B cell (primary cell): ENCODE measurements around the gene USH1G. TPM values are rescaled to one million over a fixed set of nuclear protein-coding genes. Genes with fewer than 3 reads are reported as not detected.

ENCODE experiments used
- ATAC-seq: fragments of 200-7000 bp; cut with Tn5 transposase; one replicate; pipeline ENCODE4 v1.10.0; 2021; ENCODE audit warnings: low read depth, mild to moderate bottlenecking, moderate number of reproducible peaks, moderate library complexity
- CTCF ChIA-PET: fragments of 350-600 bp; sonication (Branson Sonifier 250); formaldehyde crosslinking; loops from one replicate; lab custom pipeline; 2021; ENCODE audit warnings: antibody characterized with exemption, inconsistent platforms; lab: Charles Lee
- POLR2A ChIA-PET: fragments of 350-600 bp; sonication (Branson Sonifier 250); formaldehyde crosslinking; loops from one replicate; lab custom pipeline; 2021; ENCODE audit warnings: antibody characterized with exemption; lab: Charles Lee
- DNase-seq: peaks from one replicate; pipeline ENCODE4 v3.0.0; 2013
- H2AFZ ChIP-seq: 2 replicates; pipeline ENCODE4 v1.6.1; 2012; ENCODE audit warnings: mild to moderate bottlenecking, low read depth, low read length; ENCODE audit not compliant: insufficient read depth, poor library complexity, severe bottlenecking
- H3K27ac ChIP-seq, 2 donors: 1 replicate in 1 of 2; 2 replicates in 1 of 2; pipeline ENCODE4 v1.5.1; 2012 to 2013; ENCODE audit warnings: low read length in 2 of 2, mild to moderate bottlenecking in 2 of 2, moderate library complexity in 1 of 2
- H3K27me3 ChIP-seq, 4 experiments: fragments of 200-600 bp in 1 of 4; sonication (generic) in 1 of 4; replicated peaks in 1 of 4; 1 replicate in 2 of 4; 2 replicates in 2 of 4; pipeline versions ENCODE4 v1.6.1 to v1.7.0; 2013 to 2016; ENCODE audit warnings: low read length in 3 of 4, mild to moderate bottlenecking in 2 of 4, mixed read lengths in 1 of 4, moderate library complexity in 1 of 4; ENCODE audit not compliant: insufficient read depth in 4 of 4, control insufficient read depth in 3 of 4; ENCODE audit errors: control extremely low read depth in 1 of 4
- H3K36me3 ChIP-seq, 2 experiments: replicated peaks in 1 of 2; 1 replicate in 1 of 2; 2 replicates in 1 of 2; pipeline versions ENCODE4 v1.6.1 to v1.7.1; 2013; ENCODE audit warnings: low read length in 1 of 2; ENCODE audit not compliant: insufficient read depth in 2 of 2, control insufficient read depth in 1 of 2; ENCODE audit errors: control extremely low read depth in 1 of 2, extremely low read depth in 1 of 2
- H3K4me1 ChIP-seq, 2 donors: fragments of 200-600 bp in 1 of 2; sonication (generic) in 1 of 2; 1 replicate in 1 of 2; 2 replicates in 1 of 2; pipeline versions ENCODE4 v1.5.1 to v1.6.1; 2013 to 2017; ENCODE audit warnings: low read length in 2 of 2; ENCODE audit not compliant: control insufficient read depth in 2 of 2, insufficient read depth in 2 of 2
- H3K4me2 ChIP-seq: replicated peaks from 2 replicates; pipeline ENCODE3; 2012; ENCODE audit warnings: mild to moderate bottlenecking, low read depth, low read length; ENCODE audit not compliant: poor library complexity, severe bottlenecking
- H3K4me3 ChIP-seq, 5 experiments: fragments of 200-600 bp in 1 of 5; sonication (generic) in 1 of 5; 1 replicate in 3 of 5; 2 replicates in 2 of 5; pipeline versions ENCODE4 v1.5.1 to v1.7.0; 2011 to 2016; ENCODE audit warnings: low read length in 4 of 5, mild to moderate bottlenecking in 4 of 5, low read depth in 2 of 5, control low read depth in 1 of 5, moderate library complexity in 1 of 5; ENCODE audit not compliant: insufficient read depth in 1 of 5; ENCODE audit errors: control extremely low read depth in 1 of 5, extremely low read depth in 1 of 5
- H3K79me2 ChIP-seq: fragments of 200-600 bp; sonication (generic); one replicate; pipeline ENCODE4 v1.6.0; 2016; ENCODE audit warnings: low read length; ENCODE audit not compliant: control insufficient read depth, insufficient read depth
- H3K9ac ChIP-seq: fragments of 200-600 bp; sonication (generic); 2 replicates; pipeline ENCODE4 v1.6.1; 2017; ENCODE audit warnings: mild to moderate bottlenecking, low read length, moderate library complexity
- H3K9me3 ChIP-seq, 3 donors: one replicate each; pipeline versions ENCODE4 v1.6.1 to v1.7.1; 2013; ENCODE audit warnings: low read length in 2 of 3; ENCODE audit not compliant: control insufficient read depth in 2 of 3, insufficient read depth in 1 of 3; ENCODE audit errors: control extremely low read depth in 1 of 3
- H4K20me1 ChIP-seq: 2 replicates; pipeline ENCODE4 v1.6.0; 2012; ENCODE audit warnings: mild to moderate bottlenecking, low read length; ENCODE audit not compliant: insufficient read depth, control insufficient read depth, poor library complexity, severe bottlenecking
- H3K27ac Mint-ChIP-seq: one replicate; pipeline ENCODE4 v1.8.0; 2021; ENCODE audit warnings: mixed read lengths
- H3K27me3 Mint-ChIP-seq: one replicate; pipeline ENCODE4 v1.8.0; 2021; ENCODE audit warnings: mixed read lengths
- H3K4me1 Mint-ChIP-seq: one replicate; pipeline ENCODE4 v1.8.0; 2021; ENCODE audit warnings: mixed read lengths
- H3K4me3 Mint-ChIP-seq: one replicate; pipeline ENCODE4 v1.8.0; 2021; ENCODE audit warnings: mixed read lengths
- H3K9me3 Mint-ChIP-seq: one replicate; pipeline ENCODE4 v1.8.0; 2022; ENCODE audit warnings: mixed read lengths; ENCODE audit not compliant: insufficient read depth
- EZH2 ChIP-seq: IDR thresholded peaks from 2 replicates; pipeline ENCODE4 v1.6.1; 2012; ENCODE audit warnings: borderline replicate concordance, low read depth, mild to moderate bottlenecking, moderate library complexity, low read length; ENCODE audit not compliant: insufficient read depth, poor library complexity, severe bottlenecking
- WGBS: methylation state at CpG from one replicate; pipeline ENCODE4 v1.1.5; 2013; ENCODE audit warnings: missing lambda C conversion rate; ENCODE audit not compliant: insufficient coverage; 5-methylcytosine and 5-hydroxymethylcytosine counted together
- intact Hi-C: fragments of 100-400 bp; cut with micrococcal nuclease; formaldehyde crosslinking; loops from one replicate; pipeline ENCODE4 v1.10.0; 2022
- polyA plus RNA-seq: library from polyadenylated mRNA; depleted of rRNA; stranded (reverse); fragments of >200 nt; gene quantifications from 2 replicates; pipeline ENCODE4 v1.2.3, GENCODE V29; 2012
- total RNA-seq, 2 donors: library from RNA; stranded (reverse); fragments of 120-200 nt in 1 of 2; gene quantifications; 1 replicate in 1 of 2; 2 replicates in 1 of 2; pipeline versions ENCODE4 v1.2.3 to v1.2.4, GENCODE V29; 2013 to 2022
- TF ChIP-seq, protein P1 (sequence below): fragments of 200-600 bp; IDR thresholded peaks from one replicate; pipeline ENCODE4 v1.8.0; 2022; ENCODE audit warnings: antibody characterized with exemption, mild to moderate bottlenecking

USH1G gene
- total and polyA plus RNA-seq, 2 donors (not counting 1 experiment from before 2014, with no cell fraction given) = not detected

GRCh38 chr17:74866198-74866835 is 56.7 kb downstream of the USH1G start:
- Histone ChIP-seq H3K9me3 (peaks cover 0 to 3% (median 0%) of the 10 kb centered on the region in 3 donors), H3K9ac (no peak overlapping the region), H3K4me2 (no peak overlapping the region), H3K36me3 (no peaks in the 10 kb centered on the region), H3K4me1 (peaks cover 12 to 13% of the 10 kb centered on the region in 2 donors), H4K20me1 (no peaks in the 10 kb centered on the region), H3K4me3 (no peak overlapping the region), H3K27me3 (peaks cover 0 to 23% (median 5%) of the 10 kb centered on the region in 4 experiments), H2AFZ (no peak overlapping the region), H3K79me2 (no peaks in the 10 kb centered on the region), H3K27ac (no peak overlapping the region)
- no peak for DNase-seq
- no peak for ATAC-seq
- Mint-ChIP-seq H3K4me1 (peaks cover 9% of the 10 kb centered on the region), H3K27me3 (peaks cover 13% of the 10 kb centered on the region), H3K4me3 (no peak overlapping the region), H3K27ac (no peak overlapping the region), H3K9me3 (no peaks in the 10 kb centered on the region)
- ChIA-PET CTCF (interaction anchor here (0.7 to 12.3 kb wide), 23 partner anchors 9 to 498 kb away, joined by 3 to 181 read pairs (median 4); partner anchors contain the start of gene RAB37), POLR2A (interaction anchor here (0.5 kb wide), 2 partner anchors 284 to 994 kb away, joined by 3 to 4 read pairs; no protein-coding TSS in a partner anchor)
- 88% methylated on average over 14 of the region's 19 CpGs for WGBS
- no peak for TF ChIP-seq EZH2
- TF ChIP-seq, protein P1, sequence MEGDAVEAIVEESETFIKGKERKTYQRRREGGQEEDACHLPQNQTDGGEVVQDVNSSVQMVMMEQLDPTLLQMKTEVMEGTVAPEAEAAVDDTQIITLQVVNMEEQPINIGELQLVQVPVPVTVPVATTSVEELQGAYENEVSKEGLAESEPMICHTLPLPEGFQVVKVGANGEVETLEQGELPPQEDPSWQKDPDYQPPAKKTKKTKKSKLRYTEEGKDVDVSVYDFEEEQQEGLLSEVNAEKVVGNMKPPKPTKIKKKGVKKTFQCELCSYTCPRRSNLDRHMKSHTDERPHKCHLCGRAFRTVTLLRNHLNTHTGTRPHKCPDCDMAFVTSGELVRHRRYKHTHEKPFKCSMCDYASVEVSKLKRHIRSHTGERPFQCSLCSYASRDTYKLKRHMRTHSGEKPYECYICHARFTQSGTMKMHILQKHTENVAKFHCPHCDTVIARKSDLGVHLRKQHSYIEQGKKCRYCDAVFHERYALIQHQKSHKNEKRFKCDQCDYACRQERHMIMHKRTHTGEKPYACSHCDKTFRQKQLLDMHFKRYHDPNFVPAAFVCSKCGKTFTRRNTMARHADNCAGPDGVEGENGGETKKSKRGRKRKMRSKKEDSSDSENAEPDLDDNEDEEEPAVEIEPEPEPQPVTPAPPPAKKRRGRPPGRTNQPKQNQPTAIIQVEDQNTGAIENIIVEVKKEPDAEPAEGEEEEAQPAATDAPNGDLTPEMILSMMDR = no peak
- intact Hi-C loops = no loop called here

Other genes starting within 250 kb of the USH1G start
- gene CD300LF, start 210.3 kb downstream of the USH1G start, total RNA-seq = 0.52 and 1.0 TPM in 2 replicates
- gene CD300LF, start 210.3 kb downstream of the USH1G start, polyA plus RNA-seq = 1.1 and 1.2 TPM in 2 replicates
- 76.0 and 76.8 TPM in 2 replicates for gene RAB37, start 186.0 kb downstream of the USH1G start, total RNA-seq
- gene RAB37, start 186.0 kb downstream of the USH1G start, polyA plus RNA-seq = 67.6 and 81.9 TPM in 2 replicates
- gene NHERF1, start 174.6 kb downstream of the USH1G start, total RNA-seq = 69.5 and 81.8 TPM in 2 replicates
- 45.0 and 56.2 TPM in 2 replicates for gene NHERF1, start 174.6 kb downstream of the USH1G start, polyA plus RNA-seq
- 66.6 and 71.1 TPM in 2 replicates for gene NAT9, start 146.9 kb downstream of the USH1G start, total RNA-seq
- gene NAT9, start 146.9 kb downstream of the USH1G start, polyA plus RNA-seq = 73.6 and 86.5 TPM in 2 replicates
- not detected in 2 replicates for gene GRIN2C, start 63.4 kb downstream of the USH1G start, total RNA-seq
- gene GRIN2C, start 63.4 kb downstream of the USH1G start, polyA plus RNA-seq = 0.03 TPM in 1 of 2 replicates, not detected in the other
- gene FDXR, start 50.3 kb downstream of the USH1G start, total RNA-seq = 6.7 and 7.0 TPM in 2 replicates
- gene FDXR, start 50.3 kb downstream of the USH1G start, polyA plus RNA-seq = 4.6 TPM in 2 replicates
- not detected in 2 replicates for gene FADS6, start 29.6 kb downstream of the USH1G start, total RNA-seq
- gene FADS6, start 29.6 kb downstream of the USH1G start, polyA plus RNA-seq = not detected in 2 replicates
- gene OTOP2, start 1.0 kb upstream of the USH1G start, total RNA-seq = not detected in 2 replicates
- not detected in 2 replicates for gene OTOP2, start 1.0 kb upstream of the USH1G start, polyA plus RNA-seq
- gene OTOP3, start 12.6 kb upstream of the USH1G start, total RNA-seq = not detected in 2 replicates
- gene OTOP3, start 12.6 kb upstream of the USH1G start, polyA plus RNA-seq = not detected in 2 replicates
- gene HID1, start 49.5 kb upstream of the USH1G start, total RNA-seq = 1.7 and 3.9 TPM in 2 replicates
- gene HID1, start 49.5 kb upstream of the USH1G start, polyA plus RNA-seq = 4.0 and 6.3 TPM in 2 replicates
- gene CDR2L, start 64.4 kb upstream of the USH1G start, total RNA-seq = not detected in 2 replicates
- gene CDR2L, start 64.4 kb upstream of the USH1G start, polyA plus RNA-seq = 0.03 and 0.07 TPM in 2 replicates
- gene MRPL58, start 89.4 kb upstream of the USH1G start, total RNA-seq = 20.8 and 23.3 TPM in 2 replicates
- gene MRPL58, start 89.4 kb upstream of the USH1G start, polyA plus RNA-seq = 20.4 and 21.6 TPM in 2 replicates
- 98.8 and 101 TPM in 2 replicates for gene ATP5PD, start 123.7 kb upstream of the USH1G start, total RNA-seq
- 70.8 and 92.1 TPM in 2 replicates for gene ATP5PD, start 123.7 kb upstream of the USH1G start, polyA plus RNA-seq
- 23.2 and 24.6 TPM in 2 replicates for gene KCTD2, start 124.0 kb upstream of the USH1G start, total RNA-seq
- gene KCTD2, start 124.0 kb upstream of the USH1G start, polyA plus RNA-seq = 15.1 and 15.7 TPM in 2 replicates
- gene SLC16A5, start 164.7 kb upstream of the USH1G start, total RNA-seq = 9.3 and 13.7 TPM in 2 replicates
- 5.1 and 14.5 TPM in 2 replicates for gene SLC16A5, start 164.7 kb upstream of the USH1G start, polyA plus RNA-seq
- gene ARMC7, start 186.7 kb upstream of the USH1G start, total RNA-seq = 15.7 and 15.9 TPM in 2 replicates
- 9.2 and 10.4 TPM in 2 replicates for gene ARMC7, start 186.7 kb upstream of the USH1G start, polyA plus RNA-seq
- 98.9 and 103 TPM in 2 replicates for gene NT5C, start 208.5 kb upstream of the USH1G start, total RNA-seq
- 133 and 184 TPM in 2 replicates for gene NT5C, start 208.5 kb upstream of the USH1G start, polyA plus RNA-seq
- gene JPT1, start 231.3 kb upstream of the USH1G start, total RNA-seq = 37.6 and 37.8 TPM in 2 replicates
- 34.8 and 39.7 TPM in 2 replicates for gene JPT1, start 231.3 kb upstream of the USH1G start, polyA plus RNA-seq